Epithelial cell of proximal tubule (primary cell): ENCODE data around the gene KDM4B. TPM values are rescaled to one million over a fixed set of nuclear protein-coding genes. Genes with fewer than 3 reads are reported as not detected.

Source experiments
- DNase-seq: peaks from one replicate; pipeline ENCODE4 v3.0.0-alpha.2; 2011; ENCODE audit warnings: low read depth
- H3K4me3 ChIP-seq: 2 replicates; pipeline ENCODE4 v1.5.1; 2011; ENCODE audit warnings: low read depth, mild to moderate bottlenecking, low read length
- total RNA-seq: library from RNA; depleted of rRNA; stranded (reverse); fragments of >200 nt; gene quantifications from 2 replicates; pipeline ENCODE4 v1.2.3, GENCODE V29; 2015
- TF ChIP-seq, protein P1 (sequence below): conservative IDR thresholded peaks from 2 replicates; pipeline ENCODE4 v1.5.1; 2012; ENCODE audit warnings: low read depth, mild to moderate bottlenecking, low read length

The KDM4B gene
- total RNA-seq, 1 donor from 2014 or later: 20.5 TPM

- no peak for DNase-seq
- TF ChIP-seq, protein P1, sequence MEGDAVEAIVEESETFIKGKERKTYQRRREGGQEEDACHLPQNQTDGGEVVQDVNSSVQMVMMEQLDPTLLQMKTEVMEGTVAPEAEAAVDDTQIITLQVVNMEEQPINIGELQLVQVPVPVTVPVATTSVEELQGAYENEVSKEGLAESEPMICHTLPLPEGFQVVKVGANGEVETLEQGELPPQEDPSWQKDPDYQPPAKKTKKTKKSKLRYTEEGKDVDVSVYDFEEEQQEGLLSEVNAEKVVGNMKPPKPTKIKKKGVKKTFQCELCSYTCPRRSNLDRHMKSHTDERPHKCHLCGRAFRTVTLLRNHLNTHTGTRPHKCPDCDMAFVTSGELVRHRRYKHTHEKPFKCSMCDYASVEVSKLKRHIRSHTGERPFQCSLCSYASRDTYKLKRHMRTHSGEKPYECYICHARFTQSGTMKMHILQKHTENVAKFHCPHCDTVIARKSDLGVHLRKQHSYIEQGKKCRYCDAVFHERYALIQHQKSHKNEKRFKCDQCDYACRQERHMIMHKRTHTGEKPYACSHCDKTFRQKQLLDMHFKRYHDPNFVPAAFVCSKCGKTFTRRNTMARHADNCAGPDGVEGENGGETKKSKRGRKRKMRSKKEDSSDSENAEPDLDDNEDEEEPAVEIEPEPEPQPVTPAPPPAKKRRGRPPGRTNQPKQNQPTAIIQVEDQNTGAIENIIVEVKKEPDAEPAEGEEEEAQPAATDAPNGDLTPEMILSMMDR: no peak
- H3K4me3 ChIP-seq: no peak overlapping the region
Measured at GRCh38 chr19:5006201-5006600, 37.3 kb downstream of the KDM4B start.

DNA sequence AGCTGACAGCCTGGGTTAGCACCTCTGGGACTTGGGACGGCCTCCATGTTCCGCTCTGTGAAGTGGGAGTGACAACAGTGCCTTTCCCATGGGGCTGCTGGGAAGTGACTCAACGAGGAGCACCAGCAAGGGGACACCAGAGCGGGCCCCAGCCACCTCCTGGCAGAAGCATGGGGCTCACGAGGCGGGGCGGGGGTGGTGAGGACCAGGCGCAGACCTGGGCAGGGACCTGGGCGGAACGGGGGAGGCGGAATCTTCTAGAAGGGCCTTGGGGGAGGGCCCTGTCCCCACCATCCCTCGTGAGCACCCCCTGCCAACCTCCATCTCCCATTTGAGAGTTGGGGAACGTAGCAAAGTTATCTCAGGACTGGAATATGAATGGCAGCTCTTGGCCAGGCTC lies 37.9 kb downstream of the KDM4B start:
- no peak overlapping the region for H3K4me3 ChIP-seq
- TF ChIP-seq, protein P1: no peak
- DNase-seq: no peak

- TF ChIP-seq, protein P1: no peak
Measured at GRCh38 chr19:5011476-5012238, 42.7 kb downstream of the KDM4B start.

DNA sequence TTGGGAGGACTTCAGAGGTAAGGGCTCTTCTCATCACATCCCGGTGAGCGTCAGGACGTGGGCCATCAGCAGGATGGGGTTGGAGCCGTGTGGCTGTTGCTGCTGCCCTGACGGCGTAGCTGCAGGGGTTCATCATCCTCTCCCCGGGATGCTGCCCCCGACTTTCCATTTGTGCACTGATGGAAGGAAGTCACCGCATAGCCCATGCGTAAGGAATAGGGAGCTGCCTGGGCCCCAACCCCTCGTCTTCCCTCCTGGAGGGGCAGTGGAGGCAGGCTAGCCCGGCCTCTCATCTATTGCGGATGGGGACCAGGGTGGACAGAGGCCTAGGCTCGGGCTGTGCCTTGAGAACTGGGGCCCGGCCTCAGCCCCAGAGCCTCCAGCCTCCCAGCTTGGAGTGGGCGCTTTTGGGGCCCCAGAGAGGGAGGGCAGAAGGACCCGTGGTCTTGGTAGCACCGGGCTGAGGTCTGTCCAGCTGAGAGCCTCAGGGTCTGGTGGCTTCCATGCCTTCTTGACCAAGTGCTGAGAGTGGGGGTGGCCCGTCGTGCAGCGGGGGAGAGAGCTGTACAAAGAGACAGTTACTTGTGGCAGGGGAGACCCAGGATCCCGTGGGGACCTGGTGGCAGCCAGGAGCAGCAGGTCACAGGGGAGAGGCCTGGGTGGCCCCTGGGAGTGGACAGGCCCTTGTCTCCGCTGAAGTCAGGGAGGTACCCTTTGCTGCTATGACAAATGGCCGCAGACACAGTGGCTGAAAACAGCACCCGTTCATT lies 44.0 kb downstream of the KDM4B start:
- no peak overlapping the region for H3K4me3 ChIP-seq
- TF ChIP-seq, protein P1: no peak
- DNase-seq: no peak

More at GRCh38 chr19:5011476-5012238, 42.7 kb downstream of the KDM4B start:
- no peak for DNase-seq
- H3K4me3 ChIP-seq: no peak overlapping the region

DNA sequence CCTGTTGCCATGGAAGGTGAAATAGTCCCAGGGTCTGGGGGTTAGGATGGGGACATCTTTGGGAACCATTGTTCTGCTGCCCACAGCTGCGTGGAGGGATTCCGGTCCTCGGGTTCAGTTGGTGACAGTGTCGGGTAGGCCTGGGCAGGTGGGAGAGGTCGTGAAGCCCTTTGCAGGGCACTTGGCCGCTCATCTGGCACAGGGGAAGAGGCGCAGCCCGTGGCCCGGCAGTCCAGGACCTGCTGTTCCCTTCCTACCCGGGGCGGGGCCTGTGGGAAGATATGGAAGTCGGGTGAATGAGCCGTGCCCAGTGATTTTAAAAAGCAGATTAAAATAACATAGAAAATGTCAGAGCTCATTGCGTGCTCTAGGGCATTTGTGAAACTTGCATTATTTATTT lies 44.8 kb downstream of the KDM4B start:
- H3K4me3 ChIP-seq: no peak overlapping the region
- TF ChIP-seq, protein P1: no peak
- no peak for DNase-seq

DNA sequence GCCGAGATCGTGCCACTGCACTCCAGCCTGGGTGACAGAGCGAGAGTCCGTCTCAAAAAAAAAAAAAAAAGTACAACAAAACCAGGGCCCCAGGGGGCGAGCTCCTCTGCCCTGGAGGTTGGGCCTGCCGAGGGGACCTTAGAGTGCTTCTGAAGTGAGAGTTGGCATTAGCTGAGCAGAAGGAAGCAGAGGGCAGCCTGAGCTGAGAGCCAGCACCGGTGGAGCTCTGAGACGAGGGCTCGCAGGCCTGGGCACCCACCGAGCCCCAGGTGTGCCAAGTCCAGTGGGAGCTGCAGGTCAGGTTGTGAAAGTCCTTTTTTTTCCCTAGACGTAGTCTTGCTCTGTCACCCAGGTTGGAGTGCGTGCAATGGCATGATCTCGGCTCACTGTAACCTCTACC lies 46.0 kb downstream of the KDM4B start:
- DNase-seq: no peak
- TF ChIP-seq, protein P1: no peak
- no peak overlapping the region for H3K4me3 ChIP-seq
